Omental fat pad (tissue), 4 donors: ENCODE measurements around the gene LDLRAD2. TPM values are rescaled to one million over a fixed set of nuclear protein-coding genes. Genes with fewer than 3 reads are reported as not detected.
A peak's percentile ranks its signal among the peaks of the same experiment; 100 is the strongest.

ENCODE experiments used
- ATAC-seq: fragments of 150-250 bp; one replicate; pipeline ENCODE4 v1.9.1; 2016; ENCODE audit warnings: mild to moderate bottlenecking, moderate library complexity; ENCODE audit not compliant: low FRiP score
- DNase-seq: peaks from one replicate; pipeline ENCODE4 v3.0.0-alpha.2; 2019; ENCODE audit warnings: low spot score
- CTCF ChIP-seq, 3 donors: fragments of 450-650 bp; IDR thresholded peaks; one replicate each; pipeline ENCODE4 v1.5.1; 2016 to 2017; ENCODE audit warnings: antibody characterized with exemption in 3 of 3, mild to moderate bottlenecking in 3 of 3, moderate library complexity in 2 of 3
- total RNA-seq, 4 donors: library from RNA; depleted of rRNA; stranded (reverse); fragments of >200 nt; gene quantifications; one replicate each; pipeline ENCODE4 v1.1.0, GENCODE V29; 2016

LDLRAD2 gene
- total RNA-seq, 4 donors from 2014 or later, result not detected

- no peak for TF ChIP-seq CTCF (IDR thresholded peaks at IDR 0.05)
- ATAC-seq (no peak), DNase-seq (no peak)
These were observed 17.4 kb upstream of the LDLRAD2 start for GRCh38 chr1:21794656-21795055.

- no peak for ATAC-seq
- TF ChIP-seq CTCF (IDR thresholded peaks at IDR 0.05), result no peak
These were observed 17.0 kb upstream of the LDLRAD2 start for GRCh38 chr1:21795075-21795474.

GRCh38 chr1:21799730-21800129 is 12.3 kb upstream of the LDLRAD2 start:
- no peak for ATAC-seq
- no peak for DNase-seq
- TF ChIP-seq CTCF (IDR thresholded peaks at IDR 0.05), result no peak

More at GRCh38 chr1:21795075-21795474, 17.0 kb upstream of the LDLRAD2 start:
- no peak for DNase-seq

GRCh38 chr1:21801100-21801499 is 11.0 kb upstream of the LDLRAD2 start:
- no peak for DNase-seq
- TF ChIP-seq CTCF (IDR thresholded peaks at IDR 0.05), result no peak
- ATAC-seq, result no peak

GRCh38 chr1:21804536-21804935 is 7.5 kb upstream of the LDLRAD2 start:
- TF ChIP-seq CTCF (IDR thresholded peaks at IDR 0.05), result no peak
- DNase-seq, result no peak
- ATAC-seq, result no peak

GRCh38 chr1:21813542-21813941 is 1.5 kb downstream of the LDLRAD2 start:
- ATAC-seq (no peak), DNase-seq (no peak)
- TF ChIP-seq CTCF (IDR thresholded peaks at IDR 0.05), result no peak

GRCh38 chr1:21814241-21814918 is 2.3 kb downstream of the LDLRAD2 start:
- no peak for DNase-seq
- peak; percentile 35 for ATAC-seq
- TF ChIP-seq CTCF (IDR thresholded peaks at IDR 0.05), result no peak
